ENCODE data around the gene USP6NL.

USP6NL gene

DNA sequence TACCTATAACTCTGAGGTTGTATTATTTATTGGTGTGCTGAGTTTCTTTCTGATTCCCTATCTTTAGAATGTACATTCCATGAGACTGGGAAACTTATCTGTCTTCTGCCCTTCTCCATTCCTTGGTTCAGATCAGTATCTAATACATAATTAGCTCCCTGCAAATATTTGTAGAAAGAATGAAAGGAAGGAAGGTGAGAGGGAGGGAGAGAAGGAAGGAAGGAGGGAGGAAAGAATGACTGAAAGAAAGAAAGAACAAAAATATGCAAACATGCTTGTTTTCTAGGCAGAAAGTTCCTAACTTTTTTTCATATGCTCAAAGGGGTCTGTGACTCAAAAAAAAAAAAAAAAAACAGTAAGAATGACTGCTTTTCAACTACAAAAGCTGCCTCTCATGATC lies 3.9 kb upstream of the USP6NL start:
- DNase-seq, result no peak

- DNase-seq, result peak; percentile 8
Observed at GRCh38 chr10:11612021-11613001, 861 bp upstream of the USP6NL start.

DNA sequence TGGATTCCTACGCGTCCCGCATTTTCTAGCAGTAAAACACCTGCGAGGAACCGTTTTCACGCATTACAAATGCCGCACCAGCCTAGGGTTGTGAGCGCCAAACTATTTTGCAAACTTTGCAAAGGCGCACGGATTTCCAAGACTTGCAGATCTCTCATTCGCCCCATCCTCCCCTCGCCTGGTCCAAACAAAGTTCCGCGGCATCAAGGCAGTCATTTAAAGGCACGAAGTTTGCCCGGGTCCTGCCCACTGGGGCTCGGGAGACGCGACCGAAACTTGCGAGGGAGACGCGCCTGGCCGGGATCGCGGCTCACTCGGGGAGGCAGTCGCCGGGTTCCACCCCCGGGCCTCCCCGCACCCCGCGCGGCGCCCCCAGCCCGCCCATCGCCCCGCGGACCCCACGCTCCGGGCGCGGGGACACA lies 613 bp downstream of the USP6NL start:
- DNase-seq, result peak; percentile 4

DNA sequence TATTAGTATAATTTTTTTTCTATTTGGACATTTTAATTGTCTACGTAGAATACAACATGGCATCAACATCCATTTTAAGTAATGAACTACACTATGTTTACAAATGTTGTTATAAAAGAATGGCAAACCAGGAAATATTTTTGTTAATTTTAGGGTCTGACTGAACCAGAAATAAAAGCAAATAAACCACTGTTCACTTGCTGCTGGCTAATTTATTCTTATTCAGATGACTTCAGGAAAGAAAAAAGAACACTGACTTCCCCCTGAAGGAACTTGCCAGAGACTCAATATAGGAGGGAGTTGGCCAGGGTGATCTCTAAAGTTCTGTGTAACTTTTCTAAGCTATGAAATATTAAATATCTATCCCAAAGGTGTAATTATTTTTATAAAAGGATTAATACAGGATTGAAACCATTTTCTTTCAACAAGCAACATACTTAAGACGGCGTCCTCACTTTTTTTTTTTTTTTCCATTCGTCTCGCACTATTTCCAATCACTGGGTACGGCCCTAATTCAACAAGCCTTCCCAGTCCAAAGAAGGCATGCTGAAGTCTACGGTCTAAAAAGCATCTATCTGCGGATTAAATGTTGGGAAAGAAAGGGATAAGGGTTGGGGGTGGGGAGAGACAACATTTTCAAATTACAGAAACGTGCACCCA lies 1.2 kb downstream of the USP6NL start:
- DNase-seq, result no peak

- DNase-seq, result no peak
Observed at GRCh38 chr10:11609492-11610093, 1.9 kb downstream of the USP6NL start.

DNA sequence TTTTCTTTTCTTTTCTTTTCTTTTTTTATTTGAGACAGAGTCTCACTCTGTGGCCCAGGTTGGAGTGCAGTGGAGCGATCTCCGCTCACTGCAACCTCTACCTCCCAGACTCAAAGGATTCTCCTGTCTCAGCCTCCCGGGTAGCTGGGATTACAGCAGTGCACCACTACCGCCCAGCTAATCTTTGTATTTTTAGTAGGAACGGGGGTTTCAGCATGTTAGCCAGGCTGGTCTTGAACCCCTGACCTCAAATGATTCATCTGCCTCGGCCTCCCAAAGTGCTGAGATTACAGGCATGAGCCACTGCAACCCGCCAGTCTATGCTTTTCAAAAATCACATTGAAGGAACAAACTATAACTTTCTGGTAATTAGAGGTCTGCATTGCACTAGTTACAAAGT lies 2.4 kb downstream of the USP6NL start:
- no peak for DNase-seq

DNA sequence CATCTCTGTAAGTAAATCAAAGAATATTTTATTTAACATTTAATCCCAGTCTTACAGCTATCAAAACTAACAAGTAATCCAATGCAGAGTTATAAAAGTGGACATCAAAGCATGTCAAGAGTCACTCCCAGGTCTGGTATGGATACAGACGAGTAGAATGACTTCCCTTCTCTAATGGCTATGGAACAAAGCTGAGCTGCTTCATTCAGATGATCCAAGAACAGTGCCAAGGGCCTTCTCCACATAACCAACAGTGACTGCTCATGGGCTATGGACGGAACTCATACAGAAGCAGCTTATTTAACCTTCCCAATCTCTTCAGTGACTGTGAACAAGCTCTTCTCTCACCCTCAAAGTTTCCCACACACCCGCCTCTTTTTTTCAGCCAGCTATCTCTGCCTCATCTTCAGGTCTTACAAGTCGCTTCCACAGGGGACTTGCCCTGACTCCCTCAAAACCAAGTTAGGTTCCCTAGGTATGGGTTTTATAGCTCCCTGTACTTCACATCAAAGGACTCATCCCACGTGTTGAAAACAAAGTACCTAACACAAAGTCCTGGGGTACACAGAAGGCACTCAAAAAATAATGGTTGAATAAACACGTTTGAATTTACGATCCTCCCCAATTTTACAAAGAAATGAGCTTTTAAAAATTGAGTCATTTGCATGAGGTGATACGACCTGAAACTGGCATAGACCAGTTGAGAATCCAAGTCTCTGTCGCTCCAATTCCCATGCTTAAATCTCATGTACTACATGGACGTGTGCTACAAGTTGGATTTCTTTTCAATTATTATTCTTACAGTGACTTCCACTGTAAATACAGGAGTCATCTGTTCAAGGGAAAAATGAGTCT lies 3.1 kb downstream of the USP6NL start:
- DNase-seq, result no peak

GRCh38 chr10:11605807-11606408 lies 5.5 kb downstream of the USP6NL start:
- DNase-seq, result no peak

- DNase-seq, result peak; percentile 16
Observed at GRCh38 chr10:11604865-11605650, 6.4 kb downstream of the USP6NL start.

- DNase-seq, result no peak
Observed at GRCh38 chr10:11603741-11604140, 7.7 kb downstream of the USP6NL start.

DNA sequence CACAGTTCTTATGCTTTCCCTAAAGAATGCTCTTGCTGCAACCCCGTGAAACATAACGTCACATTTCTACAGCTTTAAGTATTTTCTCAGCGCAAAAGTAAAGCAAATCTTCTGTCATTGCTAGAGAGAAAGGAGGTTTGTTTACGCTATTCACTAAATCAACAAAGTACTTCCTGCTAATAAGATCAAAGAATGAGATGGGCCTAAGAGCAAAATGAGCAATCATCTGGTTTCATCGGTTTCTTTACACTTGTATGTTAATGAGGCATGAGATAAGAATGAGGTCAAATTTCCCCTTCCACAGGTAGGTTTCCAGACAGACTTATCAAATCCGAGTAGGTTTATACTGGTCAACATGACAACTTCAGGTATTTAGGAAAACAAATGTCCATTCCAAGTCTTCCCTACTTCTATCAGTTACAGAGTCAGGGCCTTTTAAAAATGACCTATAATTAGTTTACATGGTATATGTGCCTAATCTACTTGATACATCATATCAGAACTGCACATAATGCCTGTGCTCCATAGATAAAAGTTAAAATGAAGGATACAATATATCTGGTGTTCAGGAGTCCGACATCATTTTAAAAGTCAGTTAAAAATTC lies 8.4 kb downstream of the USP6NL start:
- no peak for DNase-seq

DNA sequence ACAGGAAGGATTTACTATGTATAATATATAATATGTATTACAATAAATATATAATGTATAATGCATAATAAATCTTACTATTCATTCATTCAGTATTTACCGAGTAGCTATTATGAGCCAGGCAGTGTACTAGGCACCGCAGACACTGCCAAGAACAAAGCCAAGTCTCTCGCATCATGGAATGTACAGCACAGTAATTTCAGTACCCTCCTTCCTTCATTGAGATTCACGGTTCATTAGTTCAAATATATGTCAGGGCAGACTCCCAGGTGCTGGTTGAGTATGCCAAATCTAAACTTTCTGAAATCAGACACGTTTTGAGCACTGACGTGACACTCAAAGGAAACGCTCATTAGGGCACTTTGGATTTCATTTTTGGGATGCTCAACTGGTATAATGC lies 9.1 kb downstream of the USP6NL start:
- no peak for DNase-seq

GRCh38 chr10:11601670-11602069 lies 9.8 kb downstream of the USP6NL start:
- no peak for DNase-seq

DNA sequence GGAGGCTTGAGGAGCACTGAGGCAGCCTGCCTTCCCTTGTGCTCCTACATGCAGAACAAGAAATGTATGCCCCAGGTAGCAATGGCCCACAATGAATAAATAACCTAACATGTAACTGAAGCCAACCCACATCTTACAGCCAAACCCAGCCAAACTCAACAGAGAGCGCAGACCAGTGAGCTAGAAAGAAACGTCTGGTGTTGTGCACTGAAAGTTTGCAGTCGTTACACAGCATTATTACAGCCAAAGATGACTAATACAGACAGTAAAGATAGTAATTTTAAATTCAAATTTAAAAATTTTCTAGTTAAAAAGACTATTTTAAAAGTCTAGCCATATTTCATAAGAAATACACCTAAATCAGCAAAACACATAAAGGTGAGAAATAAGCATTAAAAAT lies 11.2 kb downstream of the USP6NL start:
- DNase-seq, result no peak

DNA sequence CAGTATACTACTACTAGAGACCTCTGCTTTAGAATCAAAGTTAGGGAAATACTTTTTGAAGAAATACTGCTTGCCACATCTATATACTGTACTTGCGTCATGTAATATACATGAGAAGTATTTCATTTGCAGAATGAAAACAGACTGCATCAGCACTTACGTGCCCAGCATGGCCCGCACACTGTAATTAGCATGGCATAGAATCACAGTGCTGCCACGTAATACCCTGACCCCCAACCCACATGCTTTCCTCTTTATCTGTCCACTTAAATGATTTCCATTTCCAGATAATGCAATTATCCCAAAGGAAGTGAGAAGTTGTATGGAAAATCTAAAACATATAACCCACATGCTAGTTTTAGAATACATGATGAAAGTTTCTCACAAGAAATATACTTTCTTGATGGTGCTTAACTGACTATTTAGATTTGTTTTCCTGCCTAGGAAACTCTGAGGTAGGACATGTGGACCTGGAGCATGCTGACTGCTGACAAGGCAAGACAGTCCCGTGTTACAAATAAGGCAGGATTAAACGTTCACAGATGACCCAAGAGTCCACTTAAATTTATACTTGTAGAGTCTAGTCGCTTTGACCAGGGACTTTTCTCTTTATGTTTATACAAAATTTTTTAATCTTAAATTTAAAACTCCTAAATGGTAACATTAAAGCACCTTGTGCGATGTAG lies 12.6 kb downstream of the USP6NL start:
- DNase-seq, result no peak

DNA sequence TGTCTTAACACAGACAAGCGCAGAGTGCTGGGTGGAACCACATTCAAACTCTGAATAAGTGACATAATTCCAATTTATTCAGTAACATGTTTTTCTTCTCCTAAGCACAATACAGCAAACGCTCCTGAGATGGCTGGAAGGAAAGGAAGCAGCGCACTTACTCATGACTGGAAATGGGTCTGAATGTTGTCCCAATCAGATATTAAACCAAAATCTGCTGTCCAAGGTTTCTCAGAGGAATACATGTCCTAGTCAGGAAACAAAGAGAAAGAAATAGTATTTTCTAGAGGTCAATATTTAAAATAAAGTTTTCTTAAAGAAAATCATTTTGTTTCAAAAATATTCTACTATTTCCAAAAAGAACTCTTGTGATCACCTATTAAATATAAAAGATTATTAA lies 14.0 kb downstream of the USP6NL start:
- DNase-seq, result no peak

DNA sequence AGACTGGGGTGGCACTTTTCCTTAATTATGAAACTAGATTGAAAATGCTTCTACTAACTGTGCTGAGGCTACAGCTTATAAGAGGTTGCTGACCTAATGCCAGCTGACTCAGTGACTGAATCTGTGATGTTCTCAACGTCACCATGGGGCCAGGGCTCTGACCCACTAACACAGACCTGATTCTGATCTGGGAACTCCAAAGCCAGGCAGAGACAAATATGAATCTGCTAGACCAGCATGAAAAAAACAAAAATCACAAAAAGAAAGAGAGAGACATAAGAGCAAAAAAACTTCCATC lies 16.1 kb downstream of the USP6NL start:
- DNase-seq, result no peak

DNA sequence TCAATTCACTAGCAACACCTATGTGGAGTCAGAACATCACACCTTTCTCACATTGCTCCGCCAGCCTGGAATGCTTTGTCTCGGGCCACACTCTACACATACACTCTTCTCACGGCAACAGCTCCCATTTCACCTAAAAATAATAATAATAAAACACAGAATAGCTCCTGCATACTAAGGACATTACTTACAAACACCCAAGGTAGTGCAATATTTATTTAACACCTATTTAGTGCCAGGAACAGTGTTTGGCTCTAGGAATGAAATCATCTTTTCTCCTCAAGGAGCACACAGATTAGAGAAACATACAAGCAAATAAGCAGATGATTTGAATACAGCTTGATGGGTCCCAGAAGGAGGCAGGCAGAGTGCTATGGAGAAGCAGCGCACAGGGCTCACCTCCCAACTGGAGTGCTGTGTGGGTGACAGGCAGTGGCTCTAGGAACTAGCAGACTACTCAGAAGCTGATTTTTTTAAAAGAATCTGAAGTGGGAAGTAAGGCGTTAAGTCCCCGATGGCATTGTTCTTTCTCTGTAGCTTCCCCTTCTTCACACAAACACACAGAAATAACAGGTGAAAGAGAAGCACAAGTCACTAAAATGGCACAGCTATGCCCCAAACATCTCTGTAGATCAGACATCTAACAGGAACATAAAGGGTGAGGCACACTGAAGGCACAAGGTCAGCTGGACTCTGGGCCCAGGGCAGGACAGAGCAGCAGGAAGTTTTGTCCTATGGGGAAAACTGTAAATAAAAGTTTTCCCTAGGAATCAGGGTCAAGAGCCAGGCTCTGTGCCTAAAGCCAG lies 16.7 kb downstream of the USP6NL start:
- peak; percentile 4 for DNase-seq

GRCh38 chr10:11593612-11594011 lies 17.8 kb downstream of the USP6NL start:
- no peak for DNase-seq

- no peak for DNase-seq
Observed at GRCh38 chr10:11589738-11590137, 21.7 kb downstream of the USP6NL start.

Measured in MV-4-11 (cell line).